C1 segment of cervical spinal cord (tissue), 14 donors: ENCODE data around the gene CLIC4.
A peak's percentile ranks its signal among the peaks of the same experiment; 100 is the strongest.
"Not testable (repeated sequence)": the region's sequence is repeated elsewhere in the genome, so short reads cannot be mapped to it uniquely, and the experiment has no call there.

ENCODE experiments used
- DNase-seq, 14 donors: peaks; one replicate each; lab custom pipeline; 2025; lab: John Stamatoyannopoulos, UW

CLIC4 gene

DNA sequence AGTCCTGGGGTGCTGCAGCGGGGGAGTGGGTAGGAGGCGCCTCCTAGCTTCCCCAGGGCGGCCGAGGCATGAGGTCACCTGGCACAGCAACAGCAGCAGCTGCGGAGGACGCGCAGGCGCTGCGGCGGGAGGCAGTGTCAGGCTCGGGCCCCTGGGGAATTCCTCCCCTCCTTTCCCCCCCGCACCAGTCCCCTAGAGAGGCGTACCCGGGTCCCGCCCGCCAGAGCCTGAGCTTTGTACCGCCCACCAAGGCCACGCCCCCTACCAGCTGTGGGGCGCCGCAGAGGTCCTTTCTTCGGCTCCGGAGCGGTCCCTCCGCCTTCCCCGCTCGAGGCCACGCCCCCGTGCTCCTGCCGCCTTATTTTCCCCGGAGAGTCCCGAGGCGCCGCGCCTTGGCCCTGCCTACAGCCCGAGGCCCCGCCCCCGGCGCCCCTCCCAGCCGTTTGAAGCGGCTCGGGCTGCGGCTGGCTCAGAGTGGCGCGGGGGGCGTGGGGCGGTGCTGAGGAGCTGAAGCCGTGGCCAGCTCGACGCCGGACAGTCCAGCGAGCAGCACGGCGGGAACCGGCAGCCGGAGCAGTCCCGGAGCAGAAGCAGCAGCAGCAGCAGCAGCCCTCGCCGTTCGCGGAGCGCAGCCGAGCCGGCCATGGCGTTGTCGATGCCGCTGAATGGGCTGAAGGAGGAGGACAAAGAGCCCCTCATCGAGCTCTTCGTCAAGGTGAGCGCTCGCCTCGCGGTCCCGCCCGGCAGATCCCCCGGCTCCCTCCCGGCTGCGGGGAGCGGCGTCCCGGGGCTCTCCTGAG is at the start of gene CLIC4:
Gene CLIC4, plus strand, starts transcription at position 537 of the 800 bp plus-strand sequence. Its CDS starts 107 bp downstream, at position 644.
- peak; percentile 65 to 100 (median 98) for DNase-seq

DNA sequence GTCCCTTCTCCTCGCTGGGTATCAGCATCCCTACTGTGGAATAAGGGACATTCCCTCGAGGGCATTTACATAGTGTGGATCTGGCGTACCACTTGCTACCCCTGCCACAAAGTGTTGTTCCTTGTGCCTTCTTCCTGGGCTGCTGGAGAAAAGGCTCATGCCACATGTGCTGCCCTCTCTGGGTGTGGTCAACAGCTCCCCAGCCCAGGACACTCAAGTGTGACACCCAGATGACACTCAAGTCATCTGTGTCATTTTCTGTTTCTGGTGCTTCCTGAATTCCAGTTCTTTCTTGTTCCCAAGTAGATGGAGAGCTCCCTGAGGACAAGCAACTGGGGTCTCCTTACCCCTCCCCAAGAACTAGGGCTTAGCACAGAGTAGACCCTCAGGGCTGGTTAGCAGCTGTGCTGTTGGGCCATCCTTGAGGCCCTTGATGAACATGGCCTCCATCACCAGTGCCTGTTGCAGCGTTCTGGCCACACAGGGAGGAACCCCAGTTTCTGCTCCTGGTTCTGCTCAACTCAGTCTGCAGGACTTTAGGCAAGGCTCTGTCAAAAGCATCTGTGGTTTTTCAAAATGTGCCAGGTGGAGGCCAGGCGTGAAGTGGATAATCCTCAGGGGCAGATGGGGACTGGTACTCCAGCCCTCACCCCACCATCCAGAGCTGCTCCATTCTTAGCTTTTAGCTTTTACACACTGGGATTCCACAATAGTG is 49.0 kb upstream of the CLIC4 start:
- DNase-seq: no peak

DNA sequence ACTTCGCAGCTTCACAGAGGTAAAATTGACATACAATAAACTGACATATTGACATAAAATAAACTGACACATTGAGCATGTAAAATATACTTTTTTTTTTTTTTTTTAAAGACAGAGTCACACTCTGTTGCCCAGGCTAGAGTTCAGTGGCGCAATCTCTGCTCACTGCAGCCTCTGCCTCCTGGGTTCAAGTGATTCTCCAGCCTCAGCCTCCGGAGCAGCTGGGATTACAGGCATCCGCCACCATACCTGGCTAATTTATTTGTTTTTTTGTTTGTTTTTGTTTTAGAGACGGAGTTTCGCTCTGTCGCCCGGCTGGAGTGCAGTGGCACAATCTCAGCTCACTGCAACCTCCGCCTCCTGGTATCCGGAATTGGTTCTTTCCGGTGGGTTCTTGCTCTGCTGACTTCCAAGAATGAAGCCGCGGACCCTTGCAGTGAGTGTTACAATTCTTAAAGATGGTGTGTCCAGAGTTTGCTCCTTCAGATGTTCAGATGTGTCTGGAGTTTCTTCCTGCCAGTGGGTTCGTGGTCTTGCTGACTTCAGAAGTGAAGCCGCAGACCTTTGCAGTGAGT is 48.4 kb upstream of the CLIC4 start:
- DNase-seq: no peak

DNA sequence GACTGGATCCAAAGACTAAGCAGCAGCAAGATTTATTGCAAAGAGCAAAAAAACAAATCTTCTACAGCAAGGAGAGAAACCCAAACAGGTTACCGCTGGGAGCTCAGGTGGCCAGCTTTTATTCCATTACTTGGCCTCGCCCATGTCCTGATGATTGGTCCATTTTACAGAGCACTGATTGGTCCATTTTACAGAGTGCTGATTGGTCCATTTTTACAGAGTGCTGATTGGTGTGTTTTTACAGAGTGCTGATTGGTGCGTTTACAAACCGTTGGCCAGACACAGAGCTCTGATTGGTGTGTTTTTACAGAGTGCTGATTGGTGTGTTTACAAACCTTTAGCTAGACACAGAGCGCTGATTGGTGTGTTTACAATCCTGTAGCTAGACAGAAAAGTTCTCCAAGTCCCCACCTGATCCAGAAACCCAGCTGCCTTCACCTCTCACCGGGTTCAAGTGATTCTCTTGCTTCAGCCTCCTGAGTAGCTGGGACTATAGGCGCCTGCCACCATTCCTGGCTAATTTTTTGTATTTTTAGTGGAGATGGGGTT is 47.7 kb upstream of the CLIC4 start:
- not testable (repeated sequence) for DNase-seq

DNA sequence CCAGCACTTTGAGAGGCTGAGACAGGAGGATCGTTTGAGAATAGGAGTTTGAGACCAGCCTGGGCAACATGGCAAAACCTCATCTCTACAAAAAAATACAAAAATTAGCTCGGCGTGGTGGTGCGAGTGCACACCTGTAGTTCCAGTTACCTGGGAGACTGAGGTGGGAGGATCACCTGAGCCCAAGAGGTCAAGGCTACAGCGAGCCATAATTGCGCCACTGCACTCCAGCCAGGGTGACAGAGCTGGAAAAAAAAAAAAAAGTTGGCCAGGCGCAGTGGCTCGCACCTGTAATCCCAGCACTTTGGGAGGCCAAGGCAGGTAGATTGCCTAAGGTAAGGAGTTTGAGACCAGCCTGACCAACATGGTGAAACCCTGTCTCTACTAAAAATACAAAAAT is 46.9 kb upstream of the CLIC4 start:
- DNase-seq: not testable (repeated sequence)

DNA sequence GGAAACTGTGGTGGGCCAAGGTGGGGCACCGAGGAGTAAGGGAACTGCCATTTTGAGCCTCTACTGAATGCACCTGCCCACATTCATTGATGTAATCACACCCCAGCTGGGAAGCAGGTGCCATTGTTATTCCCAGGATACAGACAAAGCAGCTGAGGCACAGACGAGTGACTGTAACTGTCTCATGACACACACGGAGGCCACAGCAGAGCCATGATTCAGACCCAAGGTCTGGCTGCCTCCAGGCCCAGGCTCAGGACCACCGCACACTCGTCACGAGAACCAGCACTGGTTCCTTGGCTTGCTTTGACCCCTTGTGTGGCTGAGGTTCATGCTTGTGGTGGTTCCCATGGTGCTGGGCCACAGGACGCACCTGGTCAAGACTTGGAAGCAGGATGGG is 45.6 kb upstream of the CLIC4 start:
- no peak for DNase-seq

DNA sequence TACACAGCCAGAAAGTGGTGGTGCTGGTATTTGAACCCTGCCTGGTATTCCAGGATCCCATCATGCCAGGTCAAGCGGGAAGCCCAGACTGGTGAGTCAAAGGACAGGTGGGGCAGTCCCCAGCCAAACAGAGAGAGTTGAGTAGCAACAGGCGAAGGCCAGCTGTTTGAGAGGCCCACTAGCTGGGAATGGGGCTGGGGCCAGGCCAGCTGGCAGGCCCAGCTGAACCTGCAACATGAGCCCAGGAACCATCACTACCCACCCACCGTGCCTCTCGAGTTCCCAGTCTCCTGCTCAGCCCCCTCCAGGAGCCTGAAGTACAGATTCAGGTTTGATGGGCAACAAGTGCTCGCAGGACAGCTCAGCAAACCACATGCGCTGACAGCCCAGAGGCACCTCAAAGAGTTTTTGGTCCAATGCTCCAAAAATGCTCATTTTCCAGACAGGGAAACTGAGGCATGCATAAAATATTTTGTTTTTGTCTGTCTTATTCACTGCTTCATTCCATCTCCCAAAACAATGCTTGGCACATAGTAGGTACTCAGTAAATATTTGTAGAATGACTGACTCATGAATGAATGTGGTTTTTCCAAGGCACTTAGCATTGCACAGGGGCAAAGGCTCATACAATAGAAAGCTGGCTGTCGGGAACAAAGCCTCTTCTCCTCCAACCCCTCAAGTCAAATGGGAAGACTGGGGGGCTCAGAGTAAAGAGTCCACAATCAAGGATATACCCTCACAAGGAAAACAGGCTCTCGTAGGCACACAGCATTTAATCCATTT is 42.5 kb upstream of the CLIC4 start:
- DNase-seq: peak in 1 of 14 donors; percentile 22

DNA sequence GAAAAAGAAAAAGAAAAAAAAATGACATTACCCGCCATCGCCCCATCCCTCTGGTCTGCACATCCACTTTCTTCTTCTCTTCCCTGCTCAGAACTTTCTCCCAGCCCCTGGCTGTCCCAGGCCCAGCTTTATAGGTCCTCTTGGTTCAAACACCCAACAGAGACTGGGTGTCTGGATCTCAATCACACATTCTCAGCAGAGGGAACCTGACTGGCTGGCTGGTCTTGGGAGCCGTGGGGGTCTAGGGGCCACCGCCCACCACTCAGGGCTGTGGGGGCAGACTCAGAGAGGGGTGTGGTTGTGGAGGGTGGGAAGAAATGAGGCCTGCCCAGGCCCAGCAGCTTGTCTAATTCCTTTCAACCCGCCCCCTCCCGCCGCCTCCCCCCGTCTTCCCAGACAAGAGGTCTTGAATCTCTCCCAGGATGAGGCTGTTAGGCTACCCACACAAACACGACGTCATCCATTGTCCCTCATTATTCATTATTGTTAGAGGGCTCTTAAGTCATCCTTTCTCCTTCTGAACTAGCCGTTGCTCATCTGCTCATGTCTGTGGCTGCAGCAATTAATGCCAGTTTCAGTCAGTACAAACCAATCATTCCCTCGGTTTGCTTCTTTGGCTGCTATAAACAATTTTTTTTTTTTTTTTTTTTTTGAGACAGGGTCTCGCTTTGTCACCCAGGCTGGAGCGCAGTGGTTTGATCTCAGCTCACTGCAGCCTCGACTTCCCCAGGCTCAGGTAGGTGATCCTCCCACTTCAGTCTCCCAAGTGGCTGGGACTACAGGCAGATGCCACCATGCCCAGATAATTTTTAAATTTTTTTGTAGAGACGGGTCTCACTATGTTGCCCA is 40.6 kb upstream of the CLIC4 start:
- peak in 8 of 14 donors; percentile 23 to 78 (median 52) for DNase-seq

DNA sequence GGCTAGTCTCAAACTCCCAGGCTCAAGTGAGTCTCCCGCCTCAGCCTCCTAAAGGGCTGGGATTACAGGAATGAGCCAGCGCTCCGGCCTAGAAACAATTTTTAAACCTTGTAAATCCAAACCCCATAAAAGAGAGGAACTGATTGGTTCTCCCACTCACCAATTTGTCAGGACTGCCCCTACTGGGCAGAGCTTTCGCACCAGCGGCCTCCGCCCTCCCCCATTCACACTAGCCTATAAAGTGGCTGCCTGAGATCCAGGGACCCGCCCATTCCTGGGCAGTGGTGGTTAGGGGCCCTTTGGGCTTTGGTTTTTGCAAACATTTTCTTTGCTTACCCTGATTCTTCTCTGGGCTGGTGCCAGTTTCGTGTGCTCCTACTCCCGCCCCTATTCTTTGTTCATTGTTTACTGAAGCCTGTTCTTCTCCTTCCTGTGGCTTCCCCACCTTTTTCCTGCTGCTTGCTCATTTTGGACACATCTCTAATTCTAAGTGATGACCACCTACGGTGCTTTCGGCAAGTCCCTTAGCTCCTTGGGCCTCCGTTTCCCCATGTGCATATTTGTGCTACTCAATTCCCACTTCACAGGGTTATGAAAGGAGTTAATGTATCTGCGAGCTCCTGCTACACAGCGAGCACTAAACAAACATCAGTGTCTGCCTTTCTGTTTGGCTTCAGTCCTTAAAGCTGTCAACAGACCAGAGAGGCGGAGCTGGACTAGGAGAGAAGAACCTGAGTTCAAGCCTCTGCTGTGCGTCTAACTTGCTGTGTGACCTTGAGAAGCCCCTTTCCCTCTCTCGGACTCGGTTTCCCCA is 39.8 kb upstream of the CLIC4 start:
- peak in 12 of 14 donors; percentile 1 to 85 (median 70) for DNase-seq

DNA sequence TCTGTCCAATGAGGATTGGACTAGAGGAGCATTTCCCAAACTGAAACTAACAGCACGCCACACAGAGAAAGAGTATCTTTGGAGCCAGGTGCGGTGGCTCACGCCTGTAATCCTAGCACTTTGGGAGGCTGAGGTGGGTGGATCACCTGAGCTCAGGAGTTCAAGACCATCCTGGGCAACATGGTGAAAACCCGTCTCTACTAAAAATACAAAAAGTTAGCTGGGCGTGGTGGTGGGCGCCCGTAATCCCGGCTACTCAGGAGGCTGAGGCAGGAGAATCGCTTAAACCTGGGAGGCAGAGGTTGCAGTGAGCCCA is 39.2 kb upstream of the CLIC4 start:
- not testable (repeated sequence) for DNase-seq

DNA sequence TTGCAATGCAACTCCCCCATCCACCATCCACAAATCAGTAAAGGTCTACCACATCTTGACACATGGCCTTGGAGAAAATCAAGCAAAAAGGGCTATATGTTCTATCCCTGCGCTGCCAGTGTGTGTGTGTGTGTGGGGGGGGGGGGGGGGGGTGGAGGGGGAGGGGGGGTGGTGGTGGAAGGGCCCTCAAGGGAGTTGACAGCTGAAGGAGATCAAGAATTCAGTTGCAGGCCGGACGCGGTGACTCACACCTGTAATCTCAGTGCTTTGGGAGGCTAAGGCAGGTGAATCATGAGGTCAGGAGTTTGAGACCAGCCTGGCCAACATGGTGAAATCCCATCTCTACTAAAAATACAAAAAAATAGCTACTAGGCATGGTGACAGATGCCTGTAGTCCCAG is 37.6 kb upstream of the CLIC4 start:
- DNase-seq: no peak

DNA sequence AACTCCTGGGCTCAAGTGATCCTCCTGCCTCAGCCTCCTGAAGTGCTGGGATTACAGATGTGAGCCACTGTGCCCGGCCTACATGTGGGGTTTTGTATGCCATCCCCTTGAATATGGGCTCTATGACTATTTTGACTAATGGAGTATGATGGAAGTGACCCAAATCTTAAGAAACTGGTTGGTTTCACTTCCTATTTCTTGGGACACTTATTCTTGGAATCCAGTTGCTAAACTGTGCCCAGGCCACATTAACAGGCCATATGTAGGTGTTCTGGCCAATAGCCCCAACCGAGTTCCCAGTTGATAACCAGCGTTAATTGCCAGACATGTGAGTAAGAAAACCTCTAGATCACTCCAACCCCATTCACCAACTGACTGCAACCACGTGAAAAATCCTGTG is 36.3 kb upstream of the CLIC4 start:
- no peak for DNase-seq

DNA sequence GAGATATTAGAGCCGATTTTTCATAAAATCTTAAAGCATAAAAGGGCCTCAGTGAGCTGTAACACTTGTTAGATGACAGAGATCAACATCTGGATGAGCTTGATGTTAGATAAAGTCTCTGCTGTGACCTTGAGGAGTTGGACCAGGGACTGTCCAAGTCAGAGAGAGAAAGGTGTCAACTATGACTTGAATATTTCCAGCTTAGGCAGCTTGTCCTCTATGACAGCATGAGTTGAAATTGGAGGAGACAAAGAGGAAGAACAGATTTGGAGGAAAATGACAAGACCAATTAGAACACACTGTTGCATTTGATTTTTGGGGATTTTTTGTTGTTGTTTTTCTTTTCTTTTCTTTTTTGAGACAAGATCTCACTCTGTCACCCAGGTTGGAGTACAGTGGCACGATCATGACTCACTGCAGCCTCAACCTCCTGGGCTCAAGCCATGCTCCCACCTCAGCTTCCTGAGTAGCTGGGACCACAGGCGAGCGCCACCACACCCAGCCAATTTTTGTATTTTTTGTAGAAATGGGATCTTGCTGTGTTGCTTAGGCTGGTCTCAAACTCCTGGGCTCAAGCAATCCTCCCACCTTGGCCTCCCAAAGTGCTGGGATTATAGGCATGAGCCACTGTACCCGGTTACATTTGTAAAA is 35.3 kb upstream of the CLIC4 start:
- no peak for DNase-seq

DNA sequence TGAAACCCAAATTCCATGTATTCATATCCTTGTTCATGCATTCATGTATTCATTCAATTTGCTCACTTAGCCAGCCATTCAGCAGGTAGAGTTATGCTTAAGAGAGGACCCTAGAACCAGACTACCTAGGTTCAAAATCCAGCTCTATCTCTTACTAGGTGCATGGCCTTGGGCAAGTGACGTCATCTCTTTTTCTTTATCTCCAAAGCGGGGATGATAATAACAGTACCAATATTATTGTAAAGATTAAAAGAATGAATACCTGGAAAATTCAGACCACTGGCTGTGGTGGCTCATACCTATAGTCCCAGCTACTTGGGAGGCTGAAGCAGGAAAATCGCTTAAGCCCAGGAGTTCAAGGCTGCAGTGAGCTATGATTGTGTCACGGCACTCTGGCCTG is 33.9 kb upstream of the CLIC4 start:
- no peak for DNase-seq

DNA sequence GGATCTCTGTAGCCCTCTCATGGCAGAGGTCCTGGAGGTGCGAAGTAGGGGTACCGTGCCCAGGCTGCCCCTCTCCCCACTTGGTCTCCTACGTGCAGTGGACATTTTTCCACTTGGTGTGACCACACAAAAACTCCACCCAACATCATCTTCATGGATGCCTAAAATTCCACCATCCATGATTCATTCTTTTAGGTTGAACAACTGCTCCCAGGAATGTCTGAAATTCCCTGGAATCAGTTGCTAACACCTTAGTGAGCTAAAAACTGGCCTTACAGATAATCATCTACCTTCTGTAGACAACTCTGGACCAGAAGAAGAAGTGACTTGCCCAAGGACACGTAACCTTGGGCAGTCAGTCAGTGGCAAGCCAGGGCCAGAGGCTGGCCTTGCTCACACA is 32.1 kb upstream of the CLIC4 start:
- DNase-seq: no peak

DNA sequence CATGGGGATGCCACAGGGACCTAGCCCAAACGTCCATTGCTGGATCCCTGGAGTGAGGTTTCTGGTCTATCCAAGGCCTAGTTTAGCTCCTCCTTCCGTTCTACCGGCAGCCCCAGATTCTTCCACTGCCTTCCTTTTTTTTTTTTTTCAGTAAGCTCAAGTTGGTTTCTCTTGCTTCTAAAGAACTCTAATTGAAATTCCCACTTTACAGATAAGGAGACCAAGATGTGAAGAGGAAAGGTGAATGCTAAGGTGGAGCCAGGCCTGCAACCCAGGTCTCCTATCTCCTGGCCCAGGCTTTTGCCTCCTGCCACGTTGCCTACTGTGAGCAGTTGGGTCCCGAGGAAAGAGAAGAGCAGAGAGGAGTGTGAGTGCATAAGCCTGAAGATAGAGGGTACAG is 31.5 kb upstream of the CLIC4 start:
- DNase-seq: no peak

DNA sequence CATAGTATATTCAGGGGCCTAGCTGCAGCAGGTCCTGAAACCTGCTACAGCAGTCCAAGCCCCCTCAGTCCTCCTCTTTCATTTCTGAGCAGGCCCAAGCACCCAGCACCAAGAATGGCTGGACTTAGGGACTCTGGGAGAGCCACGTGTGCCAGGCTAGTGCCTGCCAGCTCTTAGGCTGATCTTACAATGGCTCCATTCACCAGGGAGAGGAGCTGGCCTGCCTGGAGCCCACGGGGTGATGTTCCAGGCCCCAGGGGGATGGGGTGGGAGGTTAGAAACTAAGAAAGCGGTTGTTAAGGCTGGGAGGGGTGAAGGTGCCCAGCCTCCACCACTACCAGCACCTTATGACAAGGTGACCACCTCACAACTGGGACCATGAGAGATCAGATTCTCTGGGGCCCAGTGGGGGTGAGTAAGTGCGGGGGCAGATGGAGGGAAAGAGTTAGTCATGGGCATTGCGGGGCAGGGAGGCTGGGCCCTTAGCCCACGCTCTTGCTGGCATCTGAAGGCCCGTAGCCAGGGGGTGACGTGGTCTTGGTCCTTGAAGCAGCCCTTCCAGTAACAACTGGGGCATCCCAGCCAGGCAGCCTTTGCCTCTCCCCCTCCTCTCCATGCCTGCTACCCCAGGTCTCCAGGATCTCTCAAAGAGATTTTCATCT is 30.3 kb upstream of the CLIC4 start:
- DNase-seq: peak in 13 of 14 donors; percentile 49 to 100 (median 87)

DNA sequence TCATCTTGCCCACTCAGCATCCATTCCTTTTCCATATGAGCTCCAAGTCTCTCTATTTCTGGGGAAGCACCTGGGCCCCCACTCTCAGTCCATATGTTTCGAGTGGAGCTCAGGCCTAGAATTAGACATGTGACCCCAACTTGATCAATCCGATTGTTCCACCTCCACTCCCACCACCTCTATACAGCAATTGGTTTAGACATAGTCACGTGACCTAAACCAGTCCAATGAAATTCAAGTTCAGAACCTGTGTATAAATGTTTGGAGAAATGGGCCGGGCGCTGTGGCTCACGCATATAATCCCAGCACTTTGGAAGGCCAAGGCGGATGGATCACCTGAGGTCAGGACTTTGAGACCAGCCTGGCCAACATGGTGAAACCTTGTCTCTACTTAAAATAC is 29.6 kb upstream of the CLIC4 start:
- peak in 1 of 14 donors; percentile 35 for DNase-seq
